Hepatocyte (in vitro differentiated cells): Measurements from ENCODE around the gene BBX. TPM values are rescaled to one million over a fixed set of nuclear protein-coding genes. Genes with fewer than 3 reads are reported as not detected.

ENCODE experiments used
- DNase-seq: peaks from one replicate; pipeline ENCODE4 v3.0.0-alpha.2; 2016; ENCODE audit warnings: low spot score
- H2AFZ ChIP-seq: fragments of 200-600 bp; sonication (generic); 2 replicates; pipeline ENCODE4 v1.6.0; 2016; ENCODE audit warnings: antibody characterized with exemption, mild to moderate bottlenecking
- H3K27ac ChIP-seq: fragments of 200-600 bp; sonication (generic); 2 replicates; pipeline ENCODE4 v1.5.1; 2016; ENCODE audit warnings: mild to moderate bottlenecking
- H3K27me3 ChIP-seq: fragments of 200-600 bp; sonication (generic); 2 replicates; pipeline ENCODE4 v1.6.1; 2016
- H3K36me3 ChIP-seq: fragments of 200-600 bp; sonication (generic); replicated peaks from 2 replicates; pipeline ENCODE4 v1.5.1; 2016; ENCODE audit warnings: low read depth; ENCODE audit not compliant: insufficient read depth
- H3K4me1 ChIP-seq: fragments of 200-600 bp; sonication (generic); 2 replicates; pipeline ENCODE4 v1.5.1; 2016; ENCODE audit warnings: mild to moderate bottlenecking, moderate library complexity; ENCODE audit not compliant: insufficient read depth
- H3K4me2 ChIP-seq: fragments of 200-600 bp; sonication (generic); 2 replicates; pipeline ENCODE4 v1.6.0; 2016
- H3K4me3 ChIP-seq: fragments of 200-600 bp; sonication (generic); 2 replicates; pipeline ENCODE4 v1.5.1; 2016; ENCODE audit warnings: mild to moderate bottlenecking
- H3K79me2 ChIP-seq: fragments of 200-600 bp; sonication (generic); 2 replicates; pipeline ENCODE4 v1.6.0; 2017; ENCODE audit warnings: mild to moderate bottlenecking
- H3K9me2 ChIP-seq: fragments of 200-600 bp; sonication (generic); replicated peaks from 2 replicates; pipeline ENCODE4 v1.6.0; 2017; ENCODE audit warnings: mild to moderate bottlenecking; ENCODE audit not compliant: insufficient read depth
- H3K9me3 ChIP-seq: fragments of 200-600 bp; sonication (generic); 2 replicates; pipeline ENCODE4 v1.5.1; 2016; ENCODE audit warnings: low read depth, mild to moderate bottlenecking
- H4K20me1 ChIP-seq: fragments of 200-600 bp; sonication (generic); 2 replicates; pipeline ENCODE4 v1.6.0; 2016; ENCODE audit warnings: mild to moderate bottlenecking; ENCODE audit not compliant: insufficient read depth, poor library complexity, severe bottlenecking
- EZH2 ChIP-seq: fragments of 200-600 bp; sonication (generic); IDR thresholded peaks from 2 replicates; pipeline ENCODE4 v1.6.1; 2016; ENCODE audit warnings: antibody characterized with exemption, mild to moderate bottlenecking, borderline replicate concordance
- EZH2phosphoT487 ChIP-seq: fragments of 200-600 bp; sonication (generic); IDR thresholded peaks from one replicate; pipeline ENCODE4 v1.6.1; 2018; ENCODE audit warnings: antibody characterized with exemption, mild to moderate bottlenecking, low read depth, moderate library complexity; ENCODE audit not compliant: unreplicated experiment, severe bottlenecking
- WGBS: methylation state at CpG from one replicate; pipeline ENCODE4 v1.1.6; 2016; ENCODE audit warnings: low lambda C conversion rate; ENCODE audit errors: missing lambda C conversion rate; 5-methylcytosine and 5-hydroxymethylcytosine counted together
- polyA plus RNA-seq: library from polyadenylated mRNA; unstranded; fragments of >200 nt; fragmentation: Nextera tagmentation; extraction: Ambion mirVana; gene quantifications from 2 replicates; pipeline ENCODE4 v1.2.1, GENCODE V29; 2016
- total RNA-seq: library from RNA; depleted of rRNA; stranded (reverse); fragments of >200 nt; gene quantifications from 2 replicates; pipeline ENCODE4 v1.2.3, GENCODE V29; 2014
- TF ChIP-seq, protein P1 (sequence below): fragments of 200-600 bp; sonication (generic); IDR thresholded peaks from 2 replicates; pipeline ENCODE4 v1.5.1; 2016; ENCODE audit warnings: antibody characterized with exemption, mild to moderate bottlenecking; ENCODE audit not compliant: poor library complexity

Gene BBX
- total and polyA plus RNA-seq, 2 experiments from 2014 or later = 63.7 to 75.2 TPM

GRCh38 chr3:107574650-107575049 lies 51.9 kb downstream of the BBX start:
- Histone ChIP-seq H3K9me2 (no peaks in the 10 kb centered on the region), H3K4me3 (no peak overlapping the region), H3K4me2 (no peak overlapping the region), H3K4me1 (no peaks in the 10 kb centered on the region), H4K20me1 (peaks cover 5% of the 10 kb centered on the region), H3K79me2 (peaks cover 15% of the 10 kb centered on the region), H3K27me3 (no peaks in the 10 kb centered on the region), H3K9me3 (no peaks in the 10 kb centered on the region), H2AFZ (no peak overlapping the region), H3K36me3 (no peaks in the 10 kb centered on the region), H3K27ac (no peak overlapping the region)
- DNase-seq = peak; percentile 26
- no peak for TF ChIP-seq EZH2
- TF ChIP-seq, protein P1, sequence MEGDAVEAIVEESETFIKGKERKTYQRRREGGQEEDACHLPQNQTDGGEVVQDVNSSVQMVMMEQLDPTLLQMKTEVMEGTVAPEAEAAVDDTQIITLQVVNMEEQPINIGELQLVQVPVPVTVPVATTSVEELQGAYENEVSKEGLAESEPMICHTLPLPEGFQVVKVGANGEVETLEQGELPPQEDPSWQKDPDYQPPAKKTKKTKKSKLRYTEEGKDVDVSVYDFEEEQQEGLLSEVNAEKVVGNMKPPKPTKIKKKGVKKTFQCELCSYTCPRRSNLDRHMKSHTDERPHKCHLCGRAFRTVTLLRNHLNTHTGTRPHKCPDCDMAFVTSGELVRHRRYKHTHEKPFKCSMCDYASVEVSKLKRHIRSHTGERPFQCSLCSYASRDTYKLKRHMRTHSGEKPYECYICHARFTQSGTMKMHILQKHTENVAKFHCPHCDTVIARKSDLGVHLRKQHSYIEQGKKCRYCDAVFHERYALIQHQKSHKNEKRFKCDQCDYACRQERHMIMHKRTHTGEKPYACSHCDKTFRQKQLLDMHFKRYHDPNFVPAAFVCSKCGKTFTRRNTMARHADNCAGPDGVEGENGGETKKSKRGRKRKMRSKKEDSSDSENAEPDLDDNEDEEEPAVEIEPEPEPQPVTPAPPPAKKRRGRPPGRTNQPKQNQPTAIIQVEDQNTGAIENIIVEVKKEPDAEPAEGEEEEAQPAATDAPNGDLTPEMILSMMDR = peak; percentile 57

- 88% methylated on average over 2 of the region's 2 CpGs for WGBS
- no peaks in the 10 kb centered on the region for H3K9me3 ChIP-seq
- H3K27me3 ChIP-seq = no peaks in the 10 kb centered on the region
- TF ChIP-seq EZH2 (no peak), EZH2phosphoT487 (no peak)
- TF ChIP-seq, protein P1 = no peak
- DNase-seq = no peak
- no peaks in the 10 kb centered on the region for H3K36me3 ChIP-seq
- H2AFZ ChIP-seq = no peak overlapping the region
- H3K27ac ChIP-seq = no peak overlapping the region
- no peaks in the 10 kb centered on the region for H3K9me2 ChIP-seq
- peaks cover 15% of the 10 kb centered on the region for H3K79me2 ChIP-seq
- no peak overlapping the region for H3K4me2 ChIP-seq
- no peaks in the 10 kb centered on the region for H3K4me1 ChIP-seq
- H4K20me1 ChIP-seq = no peaks in the 10 kb centered on the region
- H3K4me3 ChIP-seq = no peak overlapping the region
These were observed 55.3 kb downstream of the BBX start for GRCh38 chr3:107578091-107578490.

GRCh38 chr3:107578523-107578922 lies 55.8 kb downstream of the BBX start:
- Histone ChIP-seq H3K4me2 (no peak overlapping the region), H2AFZ (no peak overlapping the region), H3K79me2 (peaks cover 15% of the 10 kb centered on the region), H3K4me3 (no peak overlapping the region), H3K27ac (no peak overlapping the region), H4K20me1 (no peaks in the 10 kb centered on the region), H3K9me3 (no peaks in the 10 kb centered on the region), H3K4me1 (no peaks in the 10 kb centered on the region), H3K9me2 (no peaks in the 10 kb centered on the region), H3K27me3 (no peaks in the 10 kb centered on the region), H3K36me3 (no peaks in the 10 kb centered on the region)
- no peak for TF ChIP-seq EZH2phosphoT487
- TF ChIP-seq, protein P1 = no peak
- no peak for DNase-seq
- WGBS = 95% methylated on average over 3 of the region's 3 CpGs

- whole genome bisulfite sequencing = 70% methylated on average over 4 of the region's 4 CpGs
- Histone ChIP-seq H3K9me3 (no peaks in the 10 kb centered on the region), H3K27me3 (no peaks in the 10 kb centered on the region), H3K36me3 (no peaks in the 10 kb centered on the region), H3K4me1 (no peaks in the 10 kb centered on the region), H3K4me2 (no peak overlapping the region), H3K4me3 (no peak overlapping the region), H3K27ac (no peak overlapping the region), H3K9me2 (no peaks in the 10 kb centered on the region), H4K20me1 (no peaks in the 10 kb centered on the region), H3K79me2 (peaks cover 15% of the 10 kb centered on the region), H2AFZ (no peak overlapping the region)
- TF ChIP-seq EZH2 (no peak), EZH2phosphoT487 (no peak)
- TF ChIP-seq, protein P1 = no peak
- no peak for DNase-seq
These were observed 56.6 kb downstream of the BBX start for GRCh38 chr3:107579371-107579770.
